MM.1S (cell line): Measurements from ENCODE around the gene GLIPR1L1.

ENCODE experiments used
- CTCF ChIP-seq: fragments of 300-600 bp; sonication (generic); IDR thresholded peaks from 2 replicates; pipeline ENCODE4 v1.5.1; 2016; ENCODE audit warnings: antibody characterized with exemption, low read length, mixed read lengths
- EZH2phosphoT487 ChIP-seq: fragments of 300-600 bp; sonication (generic); IDR thresholded peaks from 2 replicates; pipeline ENCODE4 v1.6.1; 2018; ENCODE audit warnings: antibody characterized with exemption, low read length

- TF ChIP-seq CTCF (no peak), EZH2phosphoT487 (no peak)
These were observed 15.9 kb downstream of the GLIPR1L1 start for GRCh38 chr12:75350413-75350812.
